Naive thymus-derived CD8-positive, alpha-beta T cell (primary cell): ENCODE data around the gene PDZD2. TPM values are rescaled to one million over a fixed set of nuclear protein-coding genes. Genes with fewer than 3 reads are reported as not detected.

Source experiments
- ATAC-seq, 2 donors: fragments of 150-1000 bp; cut with Tn5 transposase in 1 of 2; sonication (Bioruptor Pico), chemical (Tn5 transposase) in 1 of 2; 1 replicate in 1 of 2; 2 replicates in 1 of 2; pipeline ENCODE4 v1.10.0; 2021; ENCODE audit warnings: mild to moderate bottlenecking in 2 of 2, moderate library complexity in 2 of 2
- POLR2A ChIA-PET: fragments of 350-600 bp; sonication (Branson Sonifier 250); formaldehyde crosslinking; loops from one replicate; lab custom pipeline; 2021; ENCODE audit warnings: antibody characterized with exemption; lab: Charles Lee
- DNase-seq, 10 donors: peaks; one replicate each; pipeline versions ENCODE4 v3.0.0 to v3.0.0-alpha.2; 2020 to 2022
- H3K27ac Mint-ChIP-seq, 10 donors: one replicate each; pipeline ENCODE4 v1.8.0; 2020 to 2022; ENCODE audit warnings: mild to moderate bottlenecking in 10 of 10, mixed read lengths in 10 of 10, moderate library complexity in 4 of 10, inconsistent platforms in 1 of 10
- H3K27me3 Mint-ChIP-seq, 5 donors: one replicate each; pipeline ENCODE4 v1.8.0; 2021 to 2022; ENCODE audit warnings: mixed read lengths in 5 of 5
- H3K36me3 Mint-ChIP-seq, 3 donors: one replicate each; pipeline ENCODE4 v1.8.0; 2020 to 2022; ENCODE audit warnings: mixed read lengths in 3 of 3, mild to moderate bottlenecking in 2 of 3, inconsistent platforms in 1 of 3
- H3K4me1 Mint-ChIP-seq, 4 donors: one replicate each; pipeline ENCODE4 v1.8.0; 2021 to 2022; ENCODE audit warnings: mixed read lengths in 4 of 4
- H3K4me3 Mint-ChIP-seq, 10 donors: one replicate each; pipeline ENCODE4 v1.8.0; 2020 to 2022; ENCODE audit warnings: mild to moderate bottlenecking in 10 of 10, mixed read lengths in 10 of 10, moderate library complexity in 6 of 10, inconsistent platforms in 1 of 10
- H3K9me3 Mint-ChIP-seq, 9 donors: one replicate each; pipeline ENCODE4 v1.8.0; 2020 to 2022; ENCODE audit warnings: mixed read lengths in 9 of 9, mild to moderate bottlenecking in 3 of 9, inconsistent platforms in 1 of 9, moderate library complexity in 1 of 9
- polyA plus RNA-seq, 3 donors: library from polyadenylated mRNA; unstranded; fragments of 300-500 nt; fragmentation: Illumina TruSeq; gene quantifications; one replicate each; pipeline ENCODE4 v1.2.3, GENCODE V29; 2021
- total RNA-seq, 8 experiments: library from RNA in 2 of 8; stranded (reverse) in 2 of 8; gene quantifications; one replicate each; pipeline ENCODE4 v1.2.3 and lab custom pipeline; 2021 to 2026

The PDZD2 gene
- total and polyA plus RNA-seq, 5 experiments from 2014 or later, result 0.73 to 1.7 (median 1.3) TPM; not detected in 1

DNA sequence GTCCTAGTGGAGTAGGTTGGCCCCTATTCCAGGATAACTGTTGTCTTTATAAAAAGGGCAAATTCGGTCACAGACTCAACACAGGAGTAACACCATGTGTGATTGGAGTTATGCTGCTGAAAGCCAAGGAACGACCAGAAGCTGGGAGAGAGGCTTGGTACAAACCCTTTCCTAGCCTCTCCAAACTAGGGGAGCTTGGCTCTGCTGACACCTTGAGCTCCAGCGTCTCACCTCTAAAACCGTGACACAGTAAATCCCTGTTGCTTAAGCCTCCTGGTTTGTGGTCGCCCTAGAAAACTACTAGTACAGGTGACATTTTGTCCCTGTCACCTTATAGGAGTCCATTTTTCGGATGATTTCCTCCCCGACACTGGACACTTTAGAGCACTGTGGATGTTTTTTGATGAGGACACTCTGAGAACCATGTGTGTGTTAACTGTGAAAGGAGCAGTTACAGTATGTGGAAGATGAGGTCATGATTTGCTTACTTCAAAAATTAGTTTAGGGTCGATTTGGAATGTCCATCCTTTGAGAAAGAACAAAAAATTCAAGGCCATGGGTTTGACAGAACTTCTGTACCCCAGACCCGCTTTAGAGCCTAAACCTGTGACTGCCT lies 167.0 kb downstream of the PDZD2 start:
- Mint-ChIP-seq H3K27ac (no peak overlapping the region), H3K36me3 (no peaks in the 10 kb centered on the region), H3K4me3 (no peak overlapping the region), H3K4me1 (no peaks in the 10 kb centered on the region), H3K9me3 (peaks cover 0 to 3% (median 0%) of the 10 kb centered on the region in 9 donors), H3K27me3 (peaks cover 0 to 19% (median 16%) of the 10 kb centered on the region in 5 donors)
- DNase-seq, result no peak
- no peak for ATAC-seq
- POLR2A ChIA-PET, result no interaction called here

DNA sequence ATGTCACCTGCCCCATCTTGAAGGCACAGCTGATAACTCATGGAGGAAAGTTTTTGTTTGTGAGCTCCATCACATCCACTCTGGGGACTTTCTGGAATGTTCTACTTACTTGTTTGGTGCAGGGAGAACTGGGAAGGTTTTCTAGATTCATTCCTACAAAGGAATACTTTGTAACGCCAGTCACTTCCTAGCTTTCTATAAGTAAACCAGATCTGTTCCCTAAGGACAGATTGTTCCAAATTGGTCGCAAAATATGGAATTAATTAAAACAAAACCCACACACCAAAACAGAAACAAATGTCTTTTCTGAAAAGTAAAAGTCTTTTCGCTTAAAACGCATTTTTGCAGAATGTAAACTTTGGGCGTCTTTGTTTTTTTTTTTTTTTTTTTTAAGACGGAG lies 167.6 kb downstream of the PDZD2 start:
- ATAC-seq (no peak), DNase-seq (no peak)
- Mint-ChIP-seq H3K27ac (no peak overlapping the region), H3K27me3 (peaks cover 0 to 12% (median 11%) of the 10 kb centered on the region in 5 donors), H3K4me1 (no peaks in the 10 kb centered on the region), H3K4me3 (no peak overlapping the region), H3K36me3 (no peaks in the 10 kb centered on the region), H3K9me3 (peaks cover 0 to 3% (median 0%) of the 10 kb centered on the region in 9 donors)
- POLR2A ChIA-PET, result no interaction called here

DNA sequence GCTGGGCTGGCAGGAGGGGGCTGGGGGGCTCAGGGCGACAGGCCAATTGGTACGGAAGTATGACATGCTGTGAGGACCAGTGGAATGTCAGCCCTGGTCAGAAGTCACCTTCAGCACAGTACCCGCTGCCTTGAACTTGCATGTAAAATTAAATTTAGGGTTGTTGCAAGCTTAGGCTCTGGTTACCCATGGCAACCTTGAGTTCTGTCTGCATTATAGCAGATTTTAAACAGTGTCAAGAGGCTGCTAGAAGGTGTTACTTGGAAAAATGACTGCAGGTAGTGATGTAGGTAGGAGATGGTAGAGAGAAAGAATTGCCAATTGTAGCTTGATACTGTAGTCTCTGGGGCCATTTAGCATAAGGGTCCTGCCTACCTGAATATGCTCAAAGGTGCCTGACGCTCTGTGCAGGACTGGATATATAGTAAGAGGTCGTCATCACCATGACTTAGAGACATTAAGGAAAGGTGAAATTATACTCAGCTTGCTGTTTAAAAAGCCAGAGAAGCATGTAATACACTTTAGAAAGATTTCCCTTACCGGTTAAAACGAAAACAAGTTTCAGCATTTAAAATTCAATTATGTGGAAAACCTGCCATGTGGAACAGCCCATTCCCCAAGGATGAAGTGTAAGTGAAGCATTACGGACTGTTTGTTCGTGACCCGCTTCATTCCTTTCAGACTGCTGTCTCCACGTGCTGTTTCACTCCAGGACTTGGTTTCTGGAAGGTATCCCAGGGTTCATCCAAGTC lies 169.0 kb downstream of the PDZD2 start:
- ATAC-seq (no peak), DNase-seq (no peak)
- Mint-ChIP-seq H3K4me1 (no peaks in the 10 kb centered on the region), H3K4me3 (no peak overlapping the region), H3K36me3 (no peaks in the 10 kb centered on the region), H3K27me3 (peaks cover 0 to 8% (median 2%) of the 10 kb centered on the region in 5 donors), H3K27ac (no peak overlapping the region), H3K9me3 (no peaks in the 10 kb centered on the region)
- POLR2A ChIA-PET, result no interaction called here

DNA sequence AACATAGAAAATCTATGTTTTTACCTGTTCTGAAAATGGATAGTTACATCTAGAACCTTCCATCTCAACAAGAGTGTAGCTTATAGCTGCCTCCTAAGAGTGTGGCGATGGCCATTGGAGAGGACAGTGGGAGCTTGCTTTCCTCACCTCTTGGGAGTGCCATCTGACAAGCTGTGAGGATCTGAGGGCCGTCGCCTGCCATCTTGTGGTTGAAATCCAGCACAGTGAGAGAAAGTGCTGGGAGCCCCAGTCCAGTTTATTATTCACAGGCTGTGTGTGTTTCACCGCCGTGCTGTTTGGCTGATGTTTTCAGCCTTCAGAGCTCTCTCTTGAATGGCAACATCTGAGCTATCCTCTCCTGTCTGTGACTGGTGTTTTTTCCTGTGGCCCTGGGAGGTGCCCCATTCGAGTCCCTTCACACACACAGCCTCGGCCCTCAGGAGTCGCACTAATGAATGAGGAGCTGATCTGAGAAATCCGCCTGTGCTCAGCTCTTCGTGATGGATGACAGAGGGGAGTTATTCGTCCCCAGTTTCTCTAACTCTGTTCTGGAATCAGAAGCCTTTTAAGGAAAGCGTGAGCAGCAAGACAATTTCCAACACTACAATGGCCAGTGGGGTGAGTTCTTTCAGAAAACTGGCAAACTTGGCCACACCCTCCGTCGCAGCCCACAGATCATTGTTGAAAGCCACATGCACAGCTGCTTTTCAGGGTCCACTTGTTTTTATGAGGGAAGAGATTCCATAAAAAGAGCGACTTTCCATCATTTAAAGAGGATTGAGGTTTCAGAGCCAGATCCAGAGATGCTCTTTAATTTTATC lies 170.3 kb downstream of the PDZD2 start:
- H3K27ac Mint-ChIP-seq, result no peak overlapping the region
- H3K4me3 Mint-ChIP-seq, result no peak overlapping the region
- peaks cover 0 to 6% (median 0%) of the 10 kb centered on the region in 5 donors for H3K27me3 Mint-ChIP-seq
- POLR2A ChIA-PET, result no interaction called here
- no peaks in the 10 kb centered on the region for H3K9me3 Mint-ChIP-seq
- ATAC-seq (no peak), DNase-seq (peak in 2 of 10 donors; percentile 4 to 9)
- no peaks in the 10 kb centered on the region for H3K4me1 Mint-ChIP-seq
- no peaks in the 10 kb centered on the region for H3K36me3 Mint-ChIP-seq

DNA sequence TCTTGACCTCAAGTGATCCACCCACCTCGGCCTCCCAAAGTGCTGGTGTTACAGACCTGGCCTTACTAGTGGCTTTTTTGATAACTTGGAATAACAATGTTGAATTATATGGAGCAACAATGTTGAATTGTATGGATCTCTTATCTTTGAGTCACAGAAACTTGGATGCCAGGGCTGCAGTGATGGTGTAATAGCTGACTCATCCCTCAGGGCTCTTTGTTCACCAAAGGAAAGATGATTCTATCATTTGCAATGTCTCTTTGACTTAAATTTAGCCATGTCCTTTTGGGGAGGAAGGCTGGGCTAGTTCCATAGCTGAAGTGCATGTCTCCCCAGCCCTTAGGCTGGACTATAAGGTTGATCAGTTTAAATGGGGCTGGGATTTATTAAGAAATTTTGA lies 172.3 kb downstream of the PDZD2 start:
- POLR2A ChIA-PET, result interaction anchor here (0.6 kb wide), 1 partner anchor 11 kb away, joined by 5 read pairs; no protein-coding TSS in a partner anchor
- Mint-ChIP-seq H3K36me3 (no peaks in the 10 kb centered on the region), H3K9me3 (no peaks in the 10 kb centered on the region), H3K4me1 (no peaks in the 10 kb centered on the region), H3K27me3 (peaks cover 0 to 4% (median 0%) of the 10 kb centered on the region in 5 donors), H3K4me3 (no peak overlapping the region), H3K27ac (no peak overlapping the region)
- ATAC-seq (no peak), DNase-seq (no peak)

DNA sequence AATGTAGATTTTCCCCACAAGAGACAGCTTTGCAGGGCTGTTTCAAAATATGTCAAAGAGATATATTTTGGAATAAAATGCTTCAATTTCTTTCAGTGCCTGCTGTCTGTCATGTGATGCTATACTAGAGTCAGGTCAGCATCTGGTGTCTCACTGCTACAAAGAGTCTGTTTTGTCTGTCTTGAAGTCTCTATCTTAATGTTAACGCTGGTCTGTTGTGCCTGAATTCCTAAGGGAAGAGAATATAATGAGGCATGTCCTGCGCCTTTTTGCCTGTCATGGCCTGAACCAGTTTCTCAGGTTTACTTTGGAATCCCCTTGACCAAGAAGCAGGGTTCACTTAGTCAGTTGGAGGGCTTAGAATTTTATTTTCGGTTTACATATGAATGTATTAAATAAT lies 176.4 kb downstream of the PDZD2 start:
- no peak for DNase-seq
- no peak for ATAC-seq
- POLR2A ChIA-PET, result interaction anchor here (0.7 kb wide), 1 partner anchor 10 kb away, joined by 3 read pairs; no protein-coding TSS in a partner anchor
- no peaks in the 10 kb centered on the region for H3K4me1 Mint-ChIP-seq
- no peaks in the 10 kb centered on the region for H3K36me3 Mint-ChIP-seq
- no peaks in the 10 kb centered on the region for H3K27me3 Mint-ChIP-seq
- H3K27ac Mint-ChIP-seq, result no peak overlapping the region
- H3K9me3 Mint-ChIP-seq, result no peaks in the 10 kb centered on the region
- no peak overlapping the region for H3K4me3 Mint-ChIP-seq

DNA sequence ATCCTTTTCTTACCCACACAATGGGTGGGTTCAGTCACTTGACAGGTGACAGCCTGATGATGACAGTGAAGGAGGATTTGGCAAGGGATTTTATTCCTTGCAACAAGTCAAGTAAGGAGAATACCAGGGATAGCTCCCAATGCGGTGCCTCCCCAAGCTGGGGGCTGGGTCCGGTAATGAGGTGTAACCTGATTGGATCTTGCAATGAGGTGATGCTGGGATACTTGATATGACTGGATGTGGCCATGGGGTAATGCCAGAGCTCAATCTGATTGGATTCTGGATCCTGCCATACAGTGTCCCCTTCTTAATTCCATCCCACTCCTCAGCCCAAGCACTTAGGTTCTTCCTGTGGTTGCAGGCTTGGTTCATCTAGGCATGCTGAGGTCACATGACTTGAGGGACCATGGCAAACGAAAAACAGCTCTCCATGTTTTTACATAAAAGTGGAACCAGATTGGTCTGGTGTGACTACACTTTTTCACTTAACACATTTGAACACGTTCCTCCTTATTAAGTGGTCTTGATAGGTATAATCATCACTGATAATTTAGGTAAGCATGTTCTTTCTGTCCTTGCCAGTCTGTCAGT lies 181.1 kb downstream of the PDZD2 start:
- POLR2A ChIA-PET, result no interaction called here

DNA sequence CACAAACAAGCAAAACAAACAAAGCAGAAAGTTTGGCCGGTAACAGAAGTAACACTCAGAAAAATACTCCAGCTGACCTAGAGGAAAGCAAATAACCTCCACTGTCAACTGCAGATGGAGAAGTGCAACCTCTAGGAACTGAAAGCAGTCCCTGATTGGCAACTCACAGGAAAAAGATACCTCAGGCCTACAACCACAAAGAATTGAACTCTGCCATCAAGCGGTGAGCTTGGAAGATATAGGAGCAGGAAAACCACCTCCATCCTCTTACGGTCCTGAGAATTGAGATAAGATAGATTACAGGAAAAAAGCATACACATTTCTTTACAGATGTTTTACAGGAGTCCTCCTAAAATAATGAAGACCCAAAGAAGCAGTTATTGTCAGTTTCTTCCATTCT lies 184.5 kb downstream of the PDZD2 start:
- Mint-ChIP-seq H3K36me3 (peaks cover 0 to 6% (median 4%) of the 10 kb centered on the region in 3 donors), H3K4me1 (peaks cover 0 to 8% (median 5%) of the 10 kb centered on the region in 4 donors), H3K9me3 (peaks cover 0 to 8% (median 6%) of the 10 kb centered on the region in 9 donors), H3K4me3 (no peak overlapping the region), H3K27ac (peak overlapping the region in 1 of 10 donors; percentile 40), H3K27me3 (peaks cover 3 to 21% (median 7%) of the 10 kb centered on the region in 5 donors)
- DNase-seq (no peak), ATAC-seq (no peak)
- POLR2A ChIA-PET, result no interaction called here

More for the DNA sequence above, 181.1 kb downstream of the PDZD2 start:
- DNase-seq (no peak), ATAC-seq (no peak)
- Mint-ChIP-seq H3K4me1 (no peaks in the 10 kb centered on the region), H3K36me3 (no peaks in the 10 kb centered on the region), H3K27ac (no peak overlapping the region), H3K4me3 (no peak overlapping the region), H3K27me3 (peaks cover 3 to 18% (median 7%) of the 10 kb centered on the region in 5 donors), H3K9me3 (no peaks in the 10 kb centered on the region)

DNA sequence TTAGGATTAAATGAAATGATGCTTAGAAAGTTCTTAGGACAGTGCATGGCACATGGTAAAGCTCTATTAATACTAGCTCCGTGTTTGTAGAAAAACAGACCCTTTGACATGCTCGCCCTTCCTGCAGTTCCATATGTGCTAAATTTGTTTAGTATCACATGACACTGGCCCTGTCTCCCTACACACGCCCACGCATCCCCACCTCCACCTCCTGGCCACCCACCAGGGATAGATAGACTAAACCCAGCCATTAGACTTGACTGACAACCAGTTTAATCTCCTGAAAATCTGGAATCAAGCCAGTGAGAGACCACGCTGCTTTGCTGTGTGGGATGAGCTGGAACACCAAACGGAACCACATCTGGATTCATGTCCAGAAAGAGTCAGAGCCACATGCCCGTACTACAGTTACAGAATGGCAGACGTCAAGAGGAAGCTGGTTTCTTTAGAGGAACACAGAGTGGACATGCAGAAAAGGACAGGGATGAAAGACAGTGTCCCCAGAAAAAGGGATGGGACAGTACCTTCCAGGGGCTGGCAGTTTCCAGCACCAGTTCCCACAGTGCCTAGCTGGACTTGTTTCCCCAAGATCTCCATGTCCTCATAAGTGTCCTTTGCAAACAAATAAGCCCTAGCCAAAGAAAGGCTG lies 186.1 kb downstream of the PDZD2 start:
- Mint-ChIP-seq H3K4me3 (peak overlapping the region in 1 of 10 donors; percentile 54), H3K9me3 (peaks cover 0 to 19% (median 11%) of the 10 kb centered on the region in 9 donors), H3K36me3 (peaks cover 0 to 10% (median 4%) of the 10 kb centered on the region in 3 donors), H3K27ac (peak overlapping the region in 1 of 10 donors; percentile 63), H3K27me3 (peaks cover 3 to 21% (median 7%) of the 10 kb centered on the region in 5 donors), H3K4me1 (peaks cover 0 to 8% (median 5%) of the 10 kb centered on the region in 4 donors)
- POLR2A ChIA-PET, result interaction anchor here (1.4 to 1.8 kb wide), 2 partner anchors 29 to 251 kb away, joined by 4 to 5 read pairs; no protein-coding TSS in a partner anchor
- DNase-seq (no peak), ATAC-seq (no peak)

DNA sequence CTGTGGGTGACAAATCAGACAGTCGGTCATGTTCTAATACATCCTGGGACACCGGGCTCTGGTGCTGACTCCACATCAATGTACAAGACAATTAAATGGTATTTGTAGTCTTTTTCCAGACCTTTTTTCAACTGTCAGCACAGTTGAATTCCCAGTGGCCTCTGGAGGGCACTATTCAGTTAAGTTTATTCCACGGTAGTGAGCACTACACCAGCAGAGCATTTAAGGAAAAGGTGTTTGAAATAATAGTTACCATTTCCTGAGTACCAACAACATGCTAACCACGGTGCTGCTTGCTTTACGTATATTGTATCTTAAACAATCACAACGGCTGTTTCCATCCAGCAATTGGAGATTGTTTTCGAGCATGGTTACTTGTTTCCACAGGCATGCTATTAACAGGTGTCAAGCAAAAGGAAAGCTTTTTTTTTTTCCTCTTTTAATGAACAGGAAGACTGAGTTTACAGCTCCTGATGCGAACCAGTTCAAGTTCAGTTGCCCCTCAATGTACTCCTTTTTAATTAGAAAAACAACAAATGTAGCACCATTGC lies 186.7 kb downstream of the PDZD2 start:
- H3K9me3 Mint-ChIP-seq, result peaks cover 0 to 19% (median 12%) of the 10 kb centered on the region in 9 donors
- H3K36me3 Mint-ChIP-seq, result peaks cover 0 to 10% (median 6%) of the 10 kb centered on the region in 3 donors
- peak overlapping the region in 6 of 10 donors; percentile 25 to 83 (median 60) for H3K27ac Mint-ChIP-seq
- H3K4me1 Mint-ChIP-seq, result peaks cover 1 to 8% (median 5%) of the 10 kb centered on the region in 4 donors
- DNase-seq (peak; percentile 6 to 74 (median 44)), ATAC-seq (peak; percentile 90 to 96)
- peak overlapping the region; percentile 45 to 78 (median 58) for H3K4me3 Mint-ChIP-seq
- POLR2A ChIA-PET, result interaction anchor here (1.4 to 1.8 kb wide), 2 partner anchors 29 to 251 kb away, joined by 4 to 5 read pairs; no protein-coding TSS in a partner anchor
- peaks cover 3 to 21% (median 7%) of the 10 kb centered on the region in 5 donors for H3K27me3 Mint-ChIP-seq

DNA sequence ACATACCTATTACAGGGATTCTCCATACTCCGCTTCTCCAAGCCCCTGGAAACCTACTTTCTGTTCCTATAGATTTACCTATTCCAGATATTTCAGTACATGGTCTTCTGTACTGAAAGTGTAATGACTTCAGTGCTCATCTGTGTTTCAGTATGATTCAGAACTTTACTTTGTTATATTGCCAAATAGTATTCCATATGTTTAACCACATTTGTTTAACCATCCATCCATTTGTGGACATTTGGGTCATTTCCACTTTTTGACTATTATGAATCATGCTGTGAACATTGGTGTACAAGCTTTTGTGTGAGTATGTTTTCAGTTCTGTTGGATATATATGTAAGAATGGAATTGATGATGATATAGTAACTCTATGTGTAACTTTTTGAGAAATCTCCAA lies 188.9 kb downstream of the PDZD2 start:
- no peak overlapping the region for H3K4me3 Mint-ChIP-seq
- DNase-seq (no peak), ATAC-seq (no peak)
- peaks cover 0 to 19% (median 12%) of the 10 kb centered on the region in 9 donors for H3K9me3 Mint-ChIP-seq
- peaks cover 0 to 10% (median 10%) of the 10 kb centered on the region in 3 donors for H3K36me3 Mint-ChIP-seq
- no peak overlapping the region for H3K27ac Mint-ChIP-seq
- POLR2A ChIA-PET, result interaction anchor here (0.6 kb wide), 1 partner anchor 43 kb away, joined by 4 read pairs; no protein-coding TSS in a partner anchor
- H3K4me1 Mint-ChIP-seq, result peaks cover 1 to 8% (median 5%) of the 10 kb centered on the region in 4 donors
- peaks cover 3 to 21% (median 5%) of the 10 kb centered on the region in 5 donors for H3K27me3 Mint-ChIP-seq
